ENCODE data around the gene TRAF3.
"Not testable (repeated sequence)": the region's sequence is repeated elsewhere in the genome, so short reads cannot be mapped to it uniquely, and the experiment has no call there.

Gene TRAF3

DNA sequence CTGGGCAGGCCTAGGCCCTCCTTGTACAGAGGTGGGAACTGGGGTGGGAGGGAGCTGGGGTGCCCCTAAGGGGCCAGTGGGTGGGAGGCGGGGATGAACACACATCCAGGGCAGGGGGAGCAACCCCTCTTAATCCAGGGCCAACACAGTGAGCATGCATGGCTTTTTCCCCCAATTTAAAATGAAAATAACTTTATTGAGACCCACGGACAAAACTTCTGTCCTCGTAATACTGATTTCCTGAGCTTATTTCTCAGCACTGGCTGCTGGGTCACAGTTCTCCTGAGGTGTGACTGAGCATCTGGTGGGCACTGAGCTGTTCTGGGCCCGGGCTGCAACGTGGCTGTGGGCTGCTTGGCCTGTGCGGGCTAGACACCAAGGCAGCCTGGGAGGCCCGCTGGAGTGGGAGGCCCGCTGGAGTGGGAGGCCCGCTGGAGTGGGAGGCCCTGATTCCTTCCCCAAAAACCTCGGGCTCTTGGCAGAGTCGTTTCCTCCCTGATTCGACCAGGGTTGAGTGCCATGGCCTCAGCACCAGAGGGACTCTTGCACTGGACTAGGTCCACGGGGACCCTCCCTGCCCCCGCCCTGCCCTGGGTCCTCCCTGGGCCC is 24.9 kb upstream of the TRAF3 start:
- DNase-seq (ENCODE audit: low read depth): no peak

DNA sequence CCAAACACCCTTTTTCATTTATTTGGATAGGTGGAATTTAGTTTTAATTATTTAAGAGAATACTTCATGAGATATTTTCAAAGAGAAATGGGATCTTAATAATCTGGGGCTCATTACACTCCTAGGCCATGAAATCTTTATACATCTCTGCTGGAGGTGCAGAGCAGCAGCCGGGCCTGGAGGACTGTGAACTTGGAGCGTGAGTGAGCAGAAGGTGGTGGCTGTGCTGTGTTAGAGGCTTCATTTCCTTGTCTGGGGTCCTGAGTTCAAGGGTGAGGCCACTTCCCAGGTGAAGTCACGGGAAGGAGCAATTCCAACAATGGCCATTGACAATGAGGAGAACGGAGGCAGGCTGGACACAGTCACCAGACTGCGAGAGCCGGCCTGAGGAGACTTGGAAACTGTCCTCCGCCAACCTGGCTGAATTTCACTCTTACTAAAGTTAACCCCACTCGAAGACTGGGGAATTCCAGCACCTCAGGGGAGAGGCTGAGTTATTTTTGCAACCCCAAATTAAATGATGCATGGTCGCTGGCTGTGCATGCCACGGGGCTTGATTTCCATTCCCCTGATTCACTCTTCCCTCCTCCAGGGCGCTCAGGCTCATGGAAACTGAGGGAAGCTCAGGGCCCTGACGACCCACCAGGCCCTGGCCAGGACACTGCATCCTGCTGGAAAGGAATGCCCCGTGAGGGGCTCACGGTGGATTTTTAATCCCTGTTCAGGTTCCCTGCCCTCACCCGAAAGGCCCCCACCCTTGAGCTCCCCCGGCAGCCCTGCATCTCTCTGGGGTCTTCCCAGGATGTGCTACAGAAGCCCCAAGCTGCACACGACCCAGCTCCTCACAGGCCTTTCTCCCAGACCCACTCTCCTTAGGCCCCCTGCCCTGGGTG is 22.6 kb upstream of the TRAF3 start:
- no peak for DNase-seq (ENCODE audit: low read depth)

DNA sequence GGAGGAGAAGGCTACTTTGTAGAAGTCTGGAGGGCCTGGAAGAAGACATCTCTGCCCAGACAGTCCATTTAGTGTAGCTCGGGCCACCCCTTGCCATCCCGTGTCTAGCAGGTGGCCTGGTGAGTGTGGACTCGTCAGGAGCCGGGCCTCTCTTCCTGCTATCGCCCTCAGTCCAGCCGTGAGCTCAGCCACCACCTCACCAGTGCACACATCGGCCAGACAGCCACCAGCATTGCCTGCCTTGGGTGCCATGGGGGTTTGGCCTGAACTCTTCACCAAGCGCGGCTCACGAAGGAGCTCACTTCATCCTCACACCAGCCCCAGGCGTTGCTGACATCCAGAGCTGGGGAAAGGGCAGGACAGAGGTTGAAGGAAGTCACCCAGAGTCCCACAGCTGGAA is 19.6 kb upstream of the TRAF3 start:
- no peak for DNase-seq (ENCODE audit: low read depth)

DNA sequence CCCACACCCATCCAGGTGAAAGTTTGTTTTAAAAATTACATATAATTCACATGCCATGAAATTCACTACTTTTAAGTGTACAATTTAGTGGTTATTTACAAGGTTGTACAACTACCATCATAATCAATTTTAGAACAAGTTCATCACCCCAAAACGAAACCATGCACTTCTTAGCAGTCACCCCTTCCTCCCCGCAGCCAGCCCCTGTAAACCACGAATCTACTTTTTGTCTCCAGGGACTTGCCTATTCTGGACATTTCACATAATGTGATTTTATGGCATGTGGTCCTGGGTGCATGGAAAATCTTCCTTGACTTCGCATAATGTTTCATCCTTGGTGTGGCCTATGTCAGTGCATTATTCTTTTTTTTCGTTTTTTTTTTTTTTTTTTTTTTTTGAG is 19.2 kb upstream of the TRAF3 start:
- DNase-seq (ENCODE audit: low read depth): no peak

DNA sequence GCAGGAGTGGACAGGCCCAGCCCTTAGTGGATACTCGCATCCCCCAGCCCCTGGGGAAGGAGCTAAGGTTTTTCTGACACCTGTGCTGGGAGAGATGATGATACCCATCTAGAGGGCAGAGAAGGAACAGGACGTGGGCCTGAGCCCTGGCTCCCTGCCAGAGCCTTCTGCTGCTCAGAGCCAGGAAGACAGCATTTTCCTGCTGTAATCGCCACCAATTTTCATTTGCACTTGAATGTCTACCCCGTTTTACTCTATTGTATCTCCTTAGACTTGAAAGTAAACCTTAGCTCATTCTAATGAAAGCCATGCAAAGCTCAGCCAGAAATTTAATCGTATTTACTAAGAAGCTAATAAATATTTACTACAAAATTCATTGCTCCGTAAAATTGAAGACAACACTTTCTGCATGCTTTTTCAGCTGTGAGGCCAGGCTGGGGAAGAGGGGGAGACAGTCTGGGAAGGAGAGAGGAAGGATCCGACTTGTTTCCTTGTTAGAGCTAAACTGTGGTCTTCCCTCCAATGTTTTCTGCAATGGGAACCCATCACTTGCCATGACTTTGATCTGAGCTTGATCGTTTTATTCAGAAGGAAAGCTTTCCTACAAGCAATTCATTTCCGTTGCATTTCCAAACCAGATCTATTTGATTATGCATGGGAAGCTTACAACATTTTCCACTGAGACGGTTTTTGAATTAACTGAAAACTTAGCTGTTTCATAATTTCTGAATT is 17.6 kb upstream of the TRAF3 start:
- no peak for DNase-seq (ENCODE audit: low read depth)

DNA sequence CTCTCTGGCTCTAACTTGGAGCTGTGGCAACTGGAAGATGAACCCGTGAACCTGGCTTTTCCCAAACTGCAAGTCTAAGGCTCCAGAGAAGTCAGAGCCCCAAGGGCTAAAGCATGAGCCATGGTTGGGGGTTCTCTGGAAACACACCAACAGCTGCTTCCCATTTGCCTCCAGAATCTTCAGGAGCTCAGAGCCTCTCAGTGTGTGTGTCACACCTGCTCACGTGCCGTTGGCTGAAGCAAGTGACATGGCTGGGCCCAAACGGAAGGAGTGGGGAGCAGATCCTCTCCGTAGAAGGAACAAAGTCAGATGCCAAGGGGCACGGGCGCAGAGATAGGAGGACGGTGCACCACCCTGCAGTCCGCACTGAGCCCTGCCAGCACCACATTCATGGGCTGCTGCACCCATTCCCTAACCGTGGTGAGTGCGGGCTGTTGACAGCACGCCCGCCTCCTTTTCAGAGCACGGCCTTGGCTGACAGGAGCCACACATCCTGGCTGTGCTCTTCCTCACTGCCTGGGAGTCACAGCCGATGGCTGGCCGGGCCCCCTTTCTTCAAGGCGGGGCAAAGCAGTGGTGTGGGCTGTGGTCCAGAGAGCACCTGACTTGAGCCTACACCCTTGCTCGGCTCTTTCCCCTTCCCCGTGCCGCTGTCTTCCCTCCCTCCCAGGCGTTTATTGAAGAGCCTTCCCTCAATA is 16.6 kb upstream of the TRAF3 start:
- no peak for DNase-seq (ENCODE audit: low read depth)

DNA sequence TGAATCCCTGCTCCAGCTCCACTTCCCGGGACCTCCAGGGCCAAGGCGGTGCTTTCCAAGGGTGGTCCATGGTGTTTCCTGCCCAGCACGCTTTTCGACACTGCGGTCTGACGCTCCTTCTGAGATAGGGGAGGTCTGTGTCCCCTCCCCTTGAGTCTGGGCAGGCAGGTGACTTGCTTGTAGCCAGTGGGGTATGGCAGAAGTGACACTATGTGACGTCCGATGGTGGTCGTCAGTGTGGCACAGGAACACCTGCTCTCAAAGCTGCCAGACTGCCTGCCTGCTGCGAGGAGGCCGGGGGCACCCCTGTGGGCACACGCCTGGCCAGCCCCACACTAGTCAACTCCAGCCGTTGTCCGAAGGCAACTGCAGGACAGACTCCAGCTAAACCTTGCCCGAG is 16.0 kb upstream of the TRAF3 start:
- no peak for DNase-seq (ENCODE audit: low read depth)

DNA sequence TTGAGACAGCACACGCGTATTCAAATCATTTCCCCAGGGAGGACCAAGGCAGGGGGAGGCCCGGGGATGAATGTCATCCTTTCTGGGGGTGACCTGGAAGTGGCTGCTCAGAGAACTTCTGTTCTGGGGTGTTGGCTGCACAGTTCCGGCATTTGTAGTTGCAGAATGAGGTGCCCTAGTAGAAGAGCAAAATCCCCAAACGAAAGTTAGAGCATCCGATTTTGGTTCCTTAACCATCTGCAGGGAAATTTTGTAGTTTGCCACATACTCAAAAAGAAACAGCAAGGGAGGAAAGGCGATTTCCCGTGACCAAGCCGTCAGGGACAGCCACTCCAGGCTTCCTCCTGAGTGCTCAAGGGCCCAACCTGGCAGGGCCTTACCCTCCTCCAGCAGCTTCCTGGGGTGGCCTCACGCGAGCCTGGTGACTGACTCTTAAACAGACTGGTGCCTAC is 13.0 kb upstream of the TRAF3 start:
- DNase-seq (ENCODE audit: low read depth): no peak

DNA sequence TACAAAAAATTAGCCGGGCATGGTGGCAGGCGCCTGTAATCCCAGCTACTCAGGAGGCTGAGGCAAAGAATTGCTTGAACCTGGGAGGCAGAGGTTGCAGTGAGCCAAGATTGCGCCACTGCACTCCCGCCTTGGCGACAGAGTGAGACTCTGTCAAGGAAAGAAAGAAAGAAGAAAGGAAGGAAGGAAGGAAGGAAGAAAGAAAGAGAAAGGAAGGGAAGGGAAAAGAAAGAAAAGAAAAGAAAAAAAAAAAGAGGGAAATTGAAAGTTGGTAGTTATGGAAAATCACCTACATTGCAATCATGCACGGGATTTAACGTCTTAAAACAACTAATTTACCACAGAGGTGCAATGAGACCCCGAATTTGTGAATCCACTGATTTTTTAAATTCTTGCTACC is 11.5 kb upstream of the TRAF3 start:
- DNase-seq (ENCODE audit: low read depth): not testable (repeated sequence)

DNA sequence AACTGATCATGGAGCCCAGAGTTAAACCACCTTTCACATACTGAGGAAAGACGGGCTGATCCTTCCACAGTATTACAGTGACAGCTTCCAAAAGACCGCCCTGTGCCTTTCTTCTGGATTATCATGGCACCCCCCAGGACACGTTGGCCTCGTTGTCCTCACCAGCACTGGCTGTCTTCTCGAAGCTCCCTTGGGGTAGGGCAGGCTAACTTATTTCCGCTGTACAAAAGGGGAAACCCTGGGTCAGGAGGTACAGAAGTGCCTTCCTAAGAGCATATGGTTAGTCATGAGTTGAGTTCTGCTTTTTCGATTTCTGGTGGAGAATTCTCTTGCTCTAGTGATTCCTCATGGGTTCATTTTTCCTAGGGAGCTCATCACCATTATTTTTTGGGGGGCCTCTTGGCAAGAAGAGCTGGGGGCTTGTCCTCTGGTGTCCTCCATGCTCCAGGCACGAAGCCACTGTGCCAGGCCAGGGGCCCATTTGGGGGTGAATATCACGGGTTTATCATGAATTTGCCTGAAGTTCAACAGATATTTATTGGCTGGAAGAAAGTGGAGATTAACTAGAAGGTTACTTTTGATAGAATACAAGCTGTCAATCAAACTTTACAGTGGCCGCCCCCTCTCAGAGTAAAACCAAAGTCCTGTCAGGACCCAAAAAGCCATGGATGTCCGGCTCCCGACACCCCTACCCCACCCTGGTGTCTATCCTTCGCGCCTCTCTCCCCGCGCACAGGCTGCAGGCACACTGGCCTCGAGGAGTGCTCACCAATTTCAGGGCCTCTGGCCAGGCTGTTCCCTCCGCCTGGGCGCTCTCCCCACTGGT is 8.8 kb upstream of the TRAF3 start:
- no peak for DNase-seq (ENCODE audit: low read depth)

DNA sequence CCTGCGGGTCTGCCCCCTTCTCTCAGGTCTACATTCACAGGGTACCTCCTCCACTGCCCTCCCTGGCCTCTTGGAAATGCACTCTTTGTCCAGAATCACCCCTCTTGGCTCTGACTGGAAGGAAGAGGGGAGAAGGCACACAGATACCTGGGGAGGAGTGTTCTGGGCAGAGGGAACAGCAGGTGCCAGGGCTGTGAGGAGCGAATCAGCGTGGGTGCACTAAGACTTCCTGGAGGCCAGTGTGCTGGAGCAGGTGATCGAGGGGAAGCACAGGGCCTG is 8.3 kb upstream of the TRAF3 start:
- DNase-seq (ENCODE audit: low read depth): no peak

DNA sequence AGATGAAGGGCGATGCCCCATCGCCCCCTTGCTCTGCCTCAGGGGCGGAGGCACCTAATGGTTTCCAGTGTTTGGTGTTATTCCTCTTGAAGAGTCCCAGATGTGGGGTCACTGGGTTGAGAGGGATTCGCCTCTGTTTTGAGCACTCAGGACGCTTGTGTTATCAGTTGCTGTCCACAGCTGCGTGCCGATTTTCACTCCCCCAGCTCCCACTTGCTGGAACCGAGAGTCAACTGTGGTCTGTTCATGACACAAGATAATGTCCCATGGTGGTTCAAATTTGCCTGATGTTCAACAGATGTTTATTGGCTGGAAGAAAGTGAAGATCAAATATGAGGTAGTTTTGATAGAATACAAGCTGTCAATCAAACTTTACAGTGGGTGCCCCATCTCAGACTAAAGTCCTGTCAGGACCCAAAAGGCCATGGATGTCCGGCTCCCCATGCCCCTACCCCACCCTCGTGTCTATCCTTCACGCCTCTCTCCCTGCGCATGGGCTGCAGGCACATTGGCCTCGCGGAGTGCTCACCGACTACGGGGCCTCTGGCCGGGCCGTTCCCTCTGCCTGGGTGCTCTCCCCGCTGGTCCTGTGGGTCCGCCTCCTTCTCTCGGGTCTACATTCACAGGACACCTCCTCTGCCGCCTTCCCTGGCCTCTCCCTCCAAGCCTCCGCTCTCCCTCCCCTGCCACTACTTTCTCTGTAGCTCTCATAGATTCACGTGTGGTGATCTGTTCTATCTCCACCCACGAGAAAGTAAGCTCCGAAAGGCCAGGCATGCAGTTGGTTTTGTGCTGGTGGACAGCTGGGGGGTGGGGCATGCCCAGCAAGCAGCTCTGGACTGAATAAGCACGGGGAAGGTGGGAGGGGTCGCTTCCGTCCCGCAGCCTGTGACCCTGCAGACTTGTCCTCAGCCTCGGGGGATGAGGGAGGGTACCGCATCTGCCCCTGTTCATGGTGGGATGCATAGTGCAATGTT is 6.8 kb upstream of the TRAF3 start:
- DNase-seq (ENCODE audit: low read depth): no peak

DNA sequence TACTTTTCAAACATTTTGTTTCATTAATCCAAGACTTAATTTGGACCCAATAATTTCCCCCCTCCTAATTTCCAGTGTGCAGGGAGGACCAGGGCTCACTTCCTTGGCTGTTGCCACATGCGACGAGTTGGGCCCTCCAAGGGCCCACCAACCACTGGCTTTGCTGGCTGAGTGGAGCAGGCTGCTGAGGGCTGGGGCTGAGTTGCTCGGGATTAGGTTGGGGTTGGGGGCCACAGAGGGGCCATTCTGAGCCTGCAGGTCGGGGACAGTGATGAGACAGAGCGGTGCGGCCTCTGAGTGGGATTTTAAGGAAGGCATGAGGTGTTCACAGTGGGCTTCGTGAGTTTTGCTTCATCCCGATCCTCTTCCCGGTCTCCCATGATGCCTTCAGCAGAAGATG is 6.1 kb upstream of the TRAF3 start:
- no peak for DNase-seq (ENCODE audit: low read depth)

DNA sequence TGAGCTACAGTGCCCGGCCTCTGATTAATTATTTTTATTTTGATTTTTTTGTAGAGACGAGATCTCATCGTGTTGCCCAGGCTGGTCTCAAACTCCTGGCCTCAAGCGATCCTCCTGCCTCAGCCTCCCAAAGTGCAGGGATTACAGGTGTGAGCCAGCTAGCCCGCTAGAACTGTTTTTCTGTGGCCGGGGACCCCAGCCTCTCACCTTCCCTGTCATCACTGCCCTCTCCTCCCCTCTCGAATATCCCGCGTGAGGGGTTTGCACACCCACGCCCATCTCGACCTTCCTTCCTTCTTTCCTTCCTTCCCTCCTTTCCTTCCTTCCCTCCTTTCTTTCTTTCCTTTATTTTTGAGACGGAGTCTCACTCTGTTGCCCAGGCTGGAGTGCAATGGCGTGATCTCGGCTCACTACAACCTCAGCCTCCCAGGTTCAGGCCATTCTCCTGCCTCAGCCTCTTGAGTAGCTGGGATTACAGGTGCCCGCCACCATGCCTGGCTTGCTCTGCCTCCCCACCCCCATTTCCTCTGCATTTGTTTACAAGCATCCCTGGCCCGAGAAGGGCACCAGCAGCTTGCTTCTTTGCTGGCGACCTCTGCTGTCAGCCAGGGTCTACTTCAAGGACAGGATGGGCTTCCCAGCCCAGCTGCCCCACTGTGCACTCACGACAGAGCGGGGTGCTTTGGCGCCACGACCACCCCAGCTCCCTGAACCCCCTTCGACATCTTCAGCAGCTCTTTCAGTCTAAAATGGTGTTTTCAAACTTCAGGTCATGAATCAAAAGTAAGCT is 4.3 kb upstream of the TRAF3 start:
- DNase-seq (ENCODE audit: low read depth): no peak

DNA sequence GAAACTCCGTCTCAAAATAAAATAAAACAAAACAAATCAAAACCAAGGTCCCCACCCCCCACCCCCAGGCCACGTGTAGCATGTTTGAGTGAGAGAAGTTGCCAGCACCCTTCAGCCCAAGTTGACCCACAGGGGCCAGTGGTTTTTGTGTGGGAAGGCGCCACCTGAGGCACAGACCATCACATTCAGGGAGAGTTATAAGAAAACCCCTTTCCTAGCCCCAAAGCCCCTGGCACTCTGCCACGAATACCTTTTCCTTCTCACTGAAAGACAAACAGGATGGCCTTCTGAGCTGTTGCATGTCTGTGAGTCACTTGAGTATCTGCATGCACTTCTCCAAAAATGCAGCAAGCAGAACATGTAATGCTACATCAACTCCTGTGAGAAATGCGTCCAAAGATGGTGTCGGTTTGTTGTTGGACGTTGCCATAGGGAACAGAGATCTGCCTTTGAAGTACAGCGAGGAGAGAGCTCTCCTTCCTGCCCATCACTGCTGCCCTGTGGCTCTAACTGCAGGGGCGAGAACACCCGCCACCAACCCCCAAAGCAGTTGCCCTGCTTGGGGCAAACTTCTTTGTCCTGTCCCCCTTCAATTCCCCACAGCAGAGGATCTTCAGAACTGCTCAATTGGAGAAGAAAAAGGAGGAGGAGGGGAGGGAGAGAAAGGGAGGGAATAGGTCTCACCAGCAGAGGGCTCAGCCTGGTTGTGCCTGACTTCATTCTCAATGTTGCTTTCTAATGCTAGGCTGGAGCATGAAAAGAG is 2.7 kb upstream of the TRAF3 start:
- DNase-seq (ENCODE audit: low read depth): no peak

DNA sequence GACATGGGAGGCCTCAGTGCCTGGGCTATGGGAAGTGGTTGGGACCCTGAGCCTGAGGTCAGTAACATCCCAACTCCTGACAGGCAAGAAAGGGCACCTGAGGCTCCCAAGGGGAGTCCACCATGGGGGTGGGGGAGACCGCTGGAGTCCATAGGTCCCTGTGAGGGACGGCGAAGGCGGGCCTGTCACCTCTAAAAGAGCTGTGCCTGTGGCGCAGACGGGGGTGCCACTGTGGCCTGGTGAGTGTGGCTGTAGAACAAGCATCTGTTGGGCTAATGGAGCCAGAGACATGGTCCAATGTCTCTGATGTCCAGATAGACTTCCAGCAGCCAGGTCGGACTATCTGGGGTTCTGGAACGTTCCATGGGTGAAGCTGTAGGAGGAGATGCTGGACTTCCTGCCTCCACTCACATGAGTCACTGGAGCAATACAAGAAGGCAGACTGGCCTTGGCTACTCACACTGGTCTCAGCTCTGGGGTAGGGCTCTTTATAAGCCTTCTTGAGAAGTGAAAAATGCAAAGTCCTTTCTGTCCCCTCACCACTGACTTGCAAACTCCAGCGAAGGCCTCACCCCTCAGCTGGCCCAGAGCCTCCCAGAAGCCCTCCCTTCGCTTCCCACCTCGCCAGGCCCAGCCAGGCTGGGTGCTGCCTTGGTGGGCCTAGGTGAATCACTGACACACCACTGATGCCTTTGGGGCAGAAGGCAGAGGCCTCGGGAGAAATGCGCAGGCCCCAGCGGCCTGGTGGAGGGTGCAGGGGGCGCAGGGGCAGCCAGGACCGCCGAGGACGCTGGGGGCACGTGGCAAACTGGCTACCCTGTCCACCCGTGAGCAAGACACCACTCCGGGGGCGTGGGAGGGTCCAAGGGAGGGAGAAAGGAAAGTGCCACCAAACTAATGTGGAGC is 1.1 kb upstream of the TRAF3 start:
- DNase-seq (ENCODE audit: low read depth): no peak

DNA sequence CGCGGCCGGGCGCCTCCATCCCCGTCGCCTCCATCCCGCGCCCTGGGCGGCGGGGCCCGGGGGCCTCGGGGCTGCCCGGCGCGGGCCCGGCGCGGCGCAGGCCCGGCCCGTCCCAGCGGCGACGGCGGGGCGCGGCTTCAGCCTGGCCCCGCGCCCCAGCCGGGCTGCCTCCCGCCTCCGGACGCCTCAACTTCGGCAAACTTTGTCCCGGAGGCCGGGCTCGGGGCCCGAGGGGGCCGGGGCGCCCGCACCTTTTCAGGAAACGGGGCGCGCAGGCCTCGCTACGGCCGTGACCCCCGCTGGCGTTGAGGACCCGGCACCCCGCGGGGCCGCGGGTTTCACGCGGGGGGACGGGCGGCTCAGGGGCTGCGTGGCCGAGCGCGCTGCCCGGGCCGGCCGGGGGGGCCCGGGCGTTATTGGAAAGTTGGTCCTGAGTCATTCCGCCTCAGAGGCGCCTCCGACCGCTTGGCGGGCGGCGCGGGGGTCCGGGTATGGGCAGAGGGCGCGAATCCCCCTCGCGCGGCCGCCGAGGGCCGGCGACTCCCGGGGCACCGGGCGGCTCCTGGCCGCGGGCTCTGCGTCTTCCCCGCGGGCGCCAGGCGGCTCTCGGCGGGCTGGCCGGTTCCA is 575 bp downstream of the TRAF3 start:
- DNase-seq (ENCODE audit: low read depth): no peak
